ENCODE results near the gene UBR1. TPM values are rescaled to one million over a fixed set of nuclear protein-coding genes. Genes with fewer than 3 reads are reported as not detected.

The UBR1 gene
- total RNA-seq, 2 experiments from 2014 or later, result 27.3 to 29.2 TPM

- CTCF ChIA-PET, result interaction anchor here (1.1 to 1.3 kb wide), 2 partner anchors 20 to 28 kb away, joined by 4 to 5 read pairs; no protein-coding TSS in a partner anchor
- ATAC-seq (no peak), DNase-seq (no peak)
- H3K27ac Mint-ChIP-seq, result no peak overlapping the region
- no peak overlapping the region for H3K4me3 Mint-ChIP-seq
- no peaks in the 10 kb centered on the region for H3K27me3 Mint-ChIP-seq
- POLR2A ChIA-PET, result no interaction called here
- intact Hi-C loops (cut with micrococcal nuclease), result no loop called here
- H3K4me1 Mint-ChIP-seq (ENCODE audit: low read depth), result no peaks in the 10 kb centered on the region
- no peaks in the 10 kb centered on the region for H3K9me3 Mint-ChIP-seq
- peaks cover 35% of the 10 kb centered on the region for H3K36me3 Mint-ChIP-seq (ENCODE audit: low read depth)
- TF ChIP-seq CTCF (IDR thresholded peaks at IDR 0.05), result no peak
Observed at GRCh38 chr15:43070893-43071292, 34.9 kb downstream of the UBR1 start.

GRCh38 chr15:43070249-43070648 is 35.6 kb downstream of the UBR1 start:
- Mint-ChIP-seq H3K4me3 (no peak overlapping the region), H3K27me3 (no peaks in the 10 kb centered on the region), H3K9me3 (no peaks in the 10 kb centered on the region), H3K27ac (no peak overlapping the region), H3K4me1 (ENCODE audit: low read depth) (no peaks in the 10 kb centered on the region), H3K36me3 (ENCODE audit: low read depth) (peaks cover 36% of the 10 kb centered on the region)
- intact Hi-C loops (cut with micrococcal nuclease), result no loop called here
- DNase-seq, result no peak
- no peak for TF ChIP-seq CTCF (IDR thresholded peaks at IDR 0.05)
- CTCF ChIA-PET, result interaction anchor here (1.3 kb wide), 1 partner anchor 28 kb away, joined by 4 read pairs; no protein-coding TSS in a partner anchor
- POLR2A ChIA-PET, result no interaction called here
- no peak for ATAC-seq

GRCh38 chr15:43067717-43068461 is 37.9 kb downstream of the UBR1 start:
- CTCF ChIA-PET, result no interaction called here
- Mint-ChIP-seq H3K4me1 (ENCODE audit: low read depth) (no peaks in the 10 kb centered on the region), H3K27me3 (no peaks in the 10 kb centered on the region), H3K27ac (no peak overlapping the region), H3K9me3 (no peaks in the 10 kb centered on the region), H3K36me3 (ENCODE audit: low read depth) (peaks cover 34% of the 10 kb centered on the region), H3K4me3 (no peak overlapping the region)
- intact Hi-C loops (cut with micrococcal nuclease), result no loop called here
- peak; percentile 71 for ATAC-seq
- DNase-seq, result peak; percentile 31
- no peak for TF ChIP-seq CTCF (IDR thresholded peaks at IDR 0.05)
- POLR2A ChIA-PET, result no interaction called here

GRCh38 chr15:43056696-43057095 is 49.1 kb downstream of the UBR1 start:
- H3K27me3 Mint-ChIP-seq, result no peaks in the 10 kb centered on the region
- CTCF ChIA-PET, result no interaction called here
- no peak overlapping the region for H3K4me3 Mint-ChIP-seq
- DNase-seq (no peak), ATAC-seq (no peak)
- POLR2A ChIA-PET, result no interaction called here
- peaks cover 30% of the 10 kb centered on the region for H3K36me3 Mint-ChIP-seq (ENCODE audit: low read depth)
- intact Hi-C loops (cut with micrococcal nuclease), result no loop called here
- TF ChIP-seq CTCF (IDR thresholded peaks at IDR 0.05), result no peak
- no peaks in the 10 kb centered on the region for H3K9me3 Mint-ChIP-seq
- H3K27ac Mint-ChIP-seq, result no peak overlapping the region
- no peaks in the 10 kb centered on the region for H3K4me1 Mint-ChIP-seq (ENCODE audit: low read depth)

- Mint-ChIP-seq H3K36me3 (ENCODE audit: low read depth) (peaks cover 29% of the 10 kb centered on the region), H3K4me3 (no peak overlapping the region), H3K27ac (no peak overlapping the region), H3K27me3 (no peaks in the 10 kb centered on the region), H3K4me1 (ENCODE audit: low read depth) (no peaks in the 10 kb centered on the region), H3K9me3 (no peaks in the 10 kb centered on the region)
- ChIA-PET POLR2A (no interaction called here), CTCF (no interaction called here)
- ATAC-seq, result no peak
- TF ChIP-seq CTCF (IDR thresholded peaks at IDR 0.05), result no peak
- intact Hi-C loops (cut with micrococcal nuclease), result no loop called here
- no peak for DNase-seq
Observed at GRCh38 chr15:43052860-43053259, 53.0 kb downstream of the UBR1 start.

Measured in activated CD8-positive, alpha-beta T cell treated with anti-CD3 and anti-CD28 coated beads for 36 hours (primary cell).